Peyer's patch (tissue), 4 donors: ENCODE measurements around the gene TMEM17.

ENCODE experiments used
- POLR2A ChIP-seq, 2 donors: fragments of 450-650 bp; IDR thresholded peaks; one replicate each; pipeline ENCODE4 v1.5.1; 2017; ENCODE audit warnings: antibody characterized with exemption in 2 of 2, mild to moderate bottlenecking in 2 of 2, moderate library complexity in 2 of 2
- TF ChIP-seq, protein P1 (sequence below), 6 experiments: fragments of 450-650 bp in 4 of 6; fragments of 200-600 bp in 2 of 6; sonication (generic) in 1 of 6; IDR thresholded peaks; one replicate each; pipeline ENCODE4 v1.5.1; 2017 to 2019; ENCODE audit warnings: antibody characterized with exemption in 6 of 6, mild to moderate bottlenecking in 3 of 6, moderate library complexity in 1 of 6

DNA sequence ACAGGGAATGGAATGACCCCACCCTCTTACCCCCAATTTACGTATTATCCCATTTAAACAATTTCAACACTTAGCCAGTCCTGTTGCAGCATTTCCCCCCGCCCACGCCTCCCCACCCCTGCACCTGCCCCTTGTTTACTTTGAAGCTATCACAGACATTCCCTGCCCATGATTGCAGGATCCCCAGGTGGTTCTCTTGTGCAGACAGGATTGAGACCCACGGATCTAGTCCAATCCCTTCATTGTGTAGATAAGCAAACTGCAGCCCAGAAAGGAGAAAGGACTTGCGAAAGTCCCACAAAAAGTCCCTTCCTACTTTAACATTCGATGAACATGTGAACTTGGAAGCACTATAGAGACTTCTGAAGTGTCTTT is 38.9 kb downstream of the TMEM17 start:
- TF ChIP-seq, protein P1, sequence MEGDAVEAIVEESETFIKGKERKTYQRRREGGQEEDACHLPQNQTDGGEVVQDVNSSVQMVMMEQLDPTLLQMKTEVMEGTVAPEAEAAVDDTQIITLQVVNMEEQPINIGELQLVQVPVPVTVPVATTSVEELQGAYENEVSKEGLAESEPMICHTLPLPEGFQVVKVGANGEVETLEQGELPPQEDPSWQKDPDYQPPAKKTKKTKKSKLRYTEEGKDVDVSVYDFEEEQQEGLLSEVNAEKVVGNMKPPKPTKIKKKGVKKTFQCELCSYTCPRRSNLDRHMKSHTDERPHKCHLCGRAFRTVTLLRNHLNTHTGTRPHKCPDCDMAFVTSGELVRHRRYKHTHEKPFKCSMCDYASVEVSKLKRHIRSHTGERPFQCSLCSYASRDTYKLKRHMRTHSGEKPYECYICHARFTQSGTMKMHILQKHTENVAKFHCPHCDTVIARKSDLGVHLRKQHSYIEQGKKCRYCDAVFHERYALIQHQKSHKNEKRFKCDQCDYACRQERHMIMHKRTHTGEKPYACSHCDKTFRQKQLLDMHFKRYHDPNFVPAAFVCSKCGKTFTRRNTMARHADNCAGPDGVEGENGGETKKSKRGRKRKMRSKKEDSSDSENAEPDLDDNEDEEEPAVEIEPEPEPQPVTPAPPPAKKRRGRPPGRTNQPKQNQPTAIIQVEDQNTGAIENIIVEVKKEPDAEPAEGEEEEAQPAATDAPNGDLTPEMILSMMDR (IDR thresholded peaks at IDR 0.05) = no peak
- TF ChIP-seq POLR2A (IDR thresholded peaks at IDR 0.05) = no peak
